ENCODE measurements around the gene LEFTY2. TPM values are rescaled to one million over a fixed set of nuclear protein-coding genes. Genes with fewer than 3 reads are reported as not detected.
"Not testable (repeated sequence)": the region's sequence is repeated elsewhere in the genome, so short reads cannot be mapped to it uniquely, and the experiment has no call there.

Gene LEFTY2
- not detected for total RNA-seq

GRCh38 chr1:225941187-225941941, at the start of gene LEFTY2:
Gene LEFTY2 (minus strand): TSS chr1:225941220. CDS start chr1:225941140, 80 bp downstream.
- Mint-ChIP-seq H3K36me3 (ENCODE audit: low read depth) (no peaks in the 10 kb centered on the region), H3K9me3 (no peaks in the 10 kb centered on the region), H3K4me3 (no peak within 1 kb of the TSS), H3K27ac (no peak within 1 kb of the TSS), H3K27me3 (peaks cover 4% of the 10 kb centered on the region), H3K4me1 (no peaks in the 10 kb centered on the region)
- ATAC-seq (replicated peaks), result no peak

GRCh38 chr1:225987491-225988316, 46.7 kb upstream of the LEFTY2 start:
- Mint-ChIP-seq H3K27me3 (no peaks in the 10 kb centered on the region), H3K27ac (no peak overlapping the region), H3K4me3 (no peak overlapping the region), H3K9me3 (no peaks in the 10 kb centered on the region), H3K4me1 (peaks cover 13% of the 10 kb centered on the region), H3K36me3 (ENCODE audit: low read depth) (peaks cover 100% of the 10 kb centered on the region)
- no peak for ATAC-seq (replicated peaks)

GRCh38 chr1:225981714-225982113, 40.7 kb upstream of the LEFTY2 start:
- Mint-ChIP-seq H3K4me1 (no peaks in the 10 kb centered on the region), H3K4me3 (no peak overlapping the region), H3K27ac (no peak overlapping the region), H3K36me3 (ENCODE audit: low read depth) (peaks cover 85% of the 10 kb centered on the region), H3K27me3 (no peaks in the 10 kb centered on the region), H3K9me3 (no peaks in the 10 kb centered on the region)
- no peak for ATAC-seq (replicated peaks)

GRCh38 chr1:225980005-225980836, 39.2 kb upstream of the LEFTY2 start:
- Mint-ChIP-seq H3K27ac (no peak overlapping the region), H3K4me3 (no peak overlapping the region), H3K9me3 (no peaks in the 10 kb centered on the region), H3K27me3 (no peaks in the 10 kb centered on the region), H3K36me3 (ENCODE audit: low read depth) (peaks cover 70% of the 10 kb centered on the region), H3K4me1 (no peaks in the 10 kb centered on the region)
- ATAC-seq (replicated peaks), result no peak

DNA sequence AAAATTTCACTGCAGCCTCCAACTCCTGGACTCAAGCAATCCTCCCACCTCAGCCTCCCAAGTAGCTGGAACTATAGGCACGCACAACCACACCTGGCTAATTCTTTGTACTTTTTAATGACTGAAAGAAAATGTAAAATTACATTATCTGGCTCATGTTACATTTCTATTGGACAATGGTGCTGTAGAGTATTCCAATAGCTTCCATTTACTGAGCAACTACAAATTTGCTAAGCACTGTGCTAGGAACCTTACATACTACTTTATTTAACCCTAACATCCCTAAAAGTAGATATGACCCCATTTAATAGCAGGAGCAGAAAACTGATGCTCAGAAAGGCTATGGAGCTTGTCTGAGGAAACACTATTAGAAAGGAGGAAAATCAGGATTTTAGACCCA, 38.4 kb upstream of the LEFTY2 start:
- no peaks in the 10 kb centered on the region for H3K27me3 Mint-ChIP-seq
- H3K36me3 Mint-ChIP-seq (ENCODE audit: low read depth), result peaks cover 62% of the 10 kb centered on the region
- no peak for ATAC-seq (replicated peaks)
- no peaks in the 10 kb centered on the region for H3K9me3 Mint-ChIP-seq
- H3K4me3 Mint-ChIP-seq, result no peak overlapping the region
- no peak overlapping the region for H3K27ac Mint-ChIP-seq
- H3K4me1 Mint-ChIP-seq, result no peaks in the 10 kb centered on the region

GRCh38 chr1:225977937-225978748, 37.1 kb upstream of the LEFTY2 start:
- no peak for ATAC-seq (replicated peaks)
- no peaks in the 10 kb centered on the region for H3K4me1 Mint-ChIP-seq
- H3K27me3 Mint-ChIP-seq, result no peaks in the 10 kb centered on the region
- peaks cover 50% of the 10 kb centered on the region for H3K36me3 Mint-ChIP-seq (ENCODE audit: low read depth)
- H3K27ac Mint-ChIP-seq, result no peak overlapping the region
- no peaks in the 10 kb centered on the region for H3K9me3 Mint-ChIP-seq
- H3K4me3 Mint-ChIP-seq, result no peak overlapping the region

- not testable (repeated sequence) for H3K4me1 Mint-ChIP-seq; H3K9me3 Mint-ChIP-seq; ATAC-seq (replicated peaks); H3K4me3 Mint-ChIP-seq; H3K27ac Mint-ChIP-seq; H3K27me3 Mint-ChIP-seq
- H3K36me3 Mint-ChIP-seq (ENCODE audit: low read depth), result peaks cover 20% of the 10 kb centered on the region
Measured at GRCh38 chr1:225975146-225975545, 34.1 kb upstream of the LEFTY2 start.

- Mint-ChIP-seq H3K27ac (no peak overlapping the region), H3K36me3 (ENCODE audit: low read depth) (peaks cover 13% of the 10 kb centered on the region), H3K4me1 (no peaks in the 10 kb centered on the region), H3K27me3 (no peaks in the 10 kb centered on the region), H3K9me3 (no peaks in the 10 kb centered on the region), H3K4me3 (no peak overlapping the region)
- ATAC-seq (replicated peaks), result no peak
Measured at GRCh38 chr1:225974454-225974853, 33.4 kb upstream of the LEFTY2 start.

GRCh38 chr1:225973158-225973557, 32.1 kb upstream of the LEFTY2 start:
- no peak overlapping the region for H3K4me3 Mint-ChIP-seq
- H3K9me3 Mint-ChIP-seq, result no peaks in the 10 kb centered on the region
- H3K27me3 Mint-ChIP-seq, result no peaks in the 10 kb centered on the region
- no peak for ATAC-seq (replicated peaks)
- H3K4me1 Mint-ChIP-seq, result no peaks in the 10 kb centered on the region
- H3K36me3 Mint-ChIP-seq (ENCODE audit: low read depth), result peaks cover 1% of the 10 kb centered on the region
- no peak overlapping the region for H3K27ac Mint-ChIP-seq

DNA sequence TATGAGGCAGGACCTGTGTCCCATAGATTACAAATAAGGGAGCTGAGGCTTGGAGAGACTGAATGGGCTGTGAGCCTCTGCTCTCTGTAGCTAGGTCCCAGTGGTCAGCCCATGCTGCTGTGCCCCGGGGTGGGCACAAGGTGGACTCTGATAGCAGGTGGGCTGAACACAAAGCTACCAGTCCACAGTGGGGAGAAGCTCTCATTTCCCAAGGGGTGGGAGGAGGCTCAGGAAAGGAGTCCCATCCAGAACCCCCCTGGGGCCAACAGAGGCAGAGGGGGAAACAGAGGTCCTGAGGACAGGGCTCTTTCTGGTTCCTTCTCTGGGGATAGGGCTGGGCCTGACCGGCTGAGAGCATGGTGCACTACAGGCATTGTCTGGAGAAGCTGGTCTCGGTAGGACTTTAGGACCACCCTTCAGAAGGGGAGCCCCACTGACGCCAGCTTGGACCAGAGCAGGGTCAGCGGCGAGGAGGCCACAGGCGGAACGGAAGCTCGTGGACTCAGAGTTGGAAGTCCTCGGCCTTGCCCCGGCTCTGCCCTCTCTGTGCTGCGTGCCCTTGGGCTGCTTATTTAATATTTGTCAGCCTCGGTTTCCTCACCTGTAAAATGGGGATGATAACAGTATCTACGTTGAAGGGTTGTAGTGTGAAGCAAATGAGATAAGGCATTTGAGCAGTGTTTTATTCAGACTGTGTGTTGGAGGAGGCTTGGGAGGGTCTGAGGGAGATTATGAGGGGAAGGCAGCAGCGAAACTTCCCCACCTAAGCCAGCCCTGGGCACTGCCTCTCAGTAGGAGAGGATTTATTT, 31.5 kb upstream of the LEFTY2 start:
- H3K27ac Mint-ChIP-seq, result no peak overlapping the region
- H3K4me3 Mint-ChIP-seq, result no peak overlapping the region
- no peaks in the 10 kb centered on the region for H3K27me3 Mint-ChIP-seq
- H3K4me1 Mint-ChIP-seq, result no peaks in the 10 kb centered on the region
- no peaks in the 10 kb centered on the region for H3K36me3 Mint-ChIP-seq (ENCODE audit: low read depth)
- ATAC-seq (replicated peaks), result no peak
- no peaks in the 10 kb centered on the region for H3K9me3 Mint-ChIP-seq

- not testable (repeated sequence) for H3K4me3 Mint-ChIP-seq; H3K27ac Mint-ChIP-seq; H3K4me1 Mint-ChIP-seq; ATAC-seq (replicated peaks); H3K36me3 Mint-ChIP-seq (ENCODE audit: low read depth); H3K27me3 Mint-ChIP-seq; H3K9me3 Mint-ChIP-seq
Measured at GRCh38 chr1:225970592-225971157, 29.7 kb upstream of the LEFTY2 start.

DNA sequence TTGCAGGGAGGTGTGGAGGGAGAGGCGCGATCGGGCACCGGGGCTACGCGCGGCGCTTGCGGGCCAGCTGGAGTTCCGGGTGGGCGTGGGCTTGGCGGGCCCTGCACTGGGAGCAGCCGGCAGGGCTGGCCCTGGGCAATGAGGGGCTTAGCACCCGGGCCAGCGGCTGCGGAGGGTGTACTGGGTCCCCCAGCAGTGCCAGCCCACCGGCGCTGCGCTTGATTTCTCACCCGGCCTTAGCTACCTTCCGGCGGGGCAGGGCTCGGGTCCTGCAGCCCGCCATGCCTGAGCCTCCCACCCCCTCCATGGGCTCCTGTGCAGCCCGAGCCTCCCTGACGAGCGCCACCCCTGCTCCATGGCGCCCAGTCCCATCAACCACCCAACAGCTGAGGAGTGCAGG, 28.7 kb upstream of the LEFTY2 start:
- H3K27me3 Mint-ChIP-seq; ATAC-seq (replicated peaks); H3K9me3 Mint-ChIP-seq; H3K27ac Mint-ChIP-seq; H3K36me3 Mint-ChIP-seq (ENCODE audit: low read depth); H3K4me3 Mint-ChIP-seq; H3K4me1 Mint-ChIP-seq: not testable (repeated sequence)

- Mint-ChIP-seq H3K4me3 (no peak overlapping the region), H3K27ac (no peak overlapping the region), H3K4me1 (no peaks in the 10 kb centered on the region), H3K27me3 (no peaks in the 10 kb centered on the region), H3K36me3 (ENCODE audit: low read depth) (no peaks in the 10 kb centered on the region), H3K9me3 (no peaks in the 10 kb centered on the region)
- no peak for ATAC-seq (replicated peaks)
Measured at GRCh38 chr1:225965231-225965630, 24.2 kb upstream of the LEFTY2 start.

Data from activated T-helper 17 cell treated with anti-CD3 and anti-CD28 coated beads, Interleukin-2, amount 50 U/mL, for 72 hours (primary cell).